Measurements from ENCODE around the gene PCSK7. TPM values are rescaled to one million over a fixed set of nuclear protein-coding genes. Genes with fewer than 3 reads are reported as not detected.
"Not testable (repeated sequence)": the region's sequence is repeated elsewhere in the genome, so short reads cannot be mapped to it uniquely, and the experiment has no call there.

Gene PCSK7
- total and polyA plus RNA-seq, 9 donors, result 14.5 to 67.7 (median 31.1) TPM

- no peak overlapping the region for H3K4me3 ChIP-seq
- no peaks in the 10 kb centered on the region for H3K36me3 ChIP-seq
- TF ChIP-seq POLR2A (IDR thresholded peaks at IDR 0.05) (no peak), CTCF (IDR thresholded peaks at IDR 0.05) (no peak), EP300 (IDR thresholded peaks at IDR 0.05) (no peak)
- H3K27me3 ChIP-seq, result no peaks in the 10 kb centered on the region
- WGBS, 3 donors, result 32 to 58% (median 33%) methylated on average over 9 of the region's 9 CpGs
- no peaks in the 10 kb centered on the region for H3K9me3 ChIP-seq
- no peaks in the 10 kb centered on the region for H3K4me1 ChIP-seq (ENCODE audit: insufficient read depth)
- intact Hi-C loops (cut with DNase I), result no loop called here
- H3K27ac ChIP-seq, result no peak overlapping the region
- DNase-seq, result no peak
Measured at GRCh38 chr11:117273550-117274289, 41.8 kb upstream of the PCSK7 start.

GRCh38 chr11:117272175-117272574, 40.3 kb upstream of the PCSK7 start:
- H3K9me3 ChIP-seq; H3K36me3 ChIP-seq; H3K27me3 ChIP-seq; intact Hi-C loops (cut with DNase I); H3K4me1 ChIP-seq (ENCODE audit: insufficient read depth); H3K27ac ChIP-seq; DNase-seq; H3K4me3 ChIP-seq: not testable (repeated sequence)
- 88 to 96% (median 94%) methylated on average over 5 of the region's 5 CpGs for WGBS, 3 donors

- WGBS, 3 donors, result 90 to 95% (median 94%) methylated on average over 4 of the region's 4 CpGs
- H3K27me3 ChIP-seq, result no peaks in the 10 kb centered on the region
- DNase-seq, result no peak
Measured at GRCh38 chr11:117271208-117271607, 39.3 kb upstream of the PCSK7 start.

GRCh38 chr11:117269856-117270255, 38.0 kb upstream of the PCSK7 start:
- Histone ChIP-seq H3K9me3 (no peaks in the 10 kb centered on the region), H3K4me3 (no peak overlapping the region), H3K27me3 (no peaks in the 10 kb centered on the region), H3K4me1 (ENCODE audit: insufficient read depth) (no peaks in the 10 kb centered on the region), H3K27ac (no peak overlapping the region), H3K36me3 (no peaks in the 10 kb centered on the region)
- intact Hi-C loops (cut with DNase I), result no loop called here
- WGBS, 3 donors, result 87 to 96% (median 88%) methylated on average over 2 of the region's 2 CpGs
- no peak for DNase-seq
- TF ChIP-seq CTCF (IDR thresholded peaks at IDR 0.05) (no peak), EP300 (IDR thresholded peaks at IDR 0.05) (no peak), POLR2A (IDR thresholded peaks at IDR 0.05) (no peak)

More at GRCh38 chr11:117271208-117271607, 39.3 kb upstream of the PCSK7 start:
- Histone ChIP-seq H3K9me3 (no peaks in the 10 kb centered on the region), H3K36me3 (no peaks in the 10 kb centered on the region), H3K4me1 (ENCODE audit: insufficient read depth) (no peaks in the 10 kb centered on the region), H3K4me3 (no peak overlapping the region), H3K27ac (no peak overlapping the region)
- intact Hi-C loops (cut with DNase I), result no loop called here
- TF ChIP-seq CTCF (IDR thresholded peaks at IDR 0.05), result no peak
- no peak for TF ChIP-seq POLR2A (IDR thresholded peaks at IDR 0.05)
- TF ChIP-seq EP300 (IDR thresholded peaks at IDR 0.05), result no peak

GRCh38 chr11:117265745-117266144, 33.9 kb upstream of the PCSK7 start:
- Histone ChIP-seq H3K36me3 (no peaks in the 10 kb centered on the region), H3K4me3 (no peak overlapping the region), H3K27ac (no peak overlapping the region), H3K9me3 (no peaks in the 10 kb centered on the region), H3K4me1 (ENCODE audit: insufficient read depth) (no peaks in the 10 kb centered on the region), H3K27me3 (no peaks in the 10 kb centered on the region)
- intact Hi-C loops (cut with DNase I), result no loop called here
- DNase-seq, result no peak
- TF ChIP-seq CTCF (IDR thresholded peaks at IDR 0.05), result no peak
- TF ChIP-seq EP300 (IDR thresholded peaks at IDR 0.05), result no peak
- TF ChIP-seq POLR2A (IDR thresholded peaks at IDR 0.05), result no peak
- WGBS, 3 donors, result 90 to 94% (median 94%) methylated on average over 2 of the region's 2 CpGs

- H3K27me3 ChIP-seq; H3K4me3 ChIP-seq; H3K36me3 ChIP-seq; DNase-seq; H3K4me1 ChIP-seq (ENCODE audit: insufficient read depth); intact Hi-C loops (cut with DNase I); H3K9me3 ChIP-seq; H3K27ac ChIP-seq: not testable (repeated sequence)
- WGBS, 3 donors, result 93 to 94% (median 93%) methylated on average over 7 of the region's 7 CpGs
Measured at GRCh38 chr11:117264624-117265323, 32.9 kb upstream of the PCSK7 start.
